H1 (cell line): ENCODE data around the gene SCCPDH. TPM values are rescaled to one million over a fixed set of nuclear protein-coding genes. Genes with fewer than 3 reads are reported as not detected.

Experiments used
- CTCF ChIA-PET: fragments of 300-600 bp; sonication (Branson Sonifier 250); formaldehyde crosslinking; loops from one replicate; lab custom pipeline; 2021; ENCODE audit not compliant: partially characterized antibody; lab: Charles Lee
- POLR2A ChIA-PET: fragments of 300-600 bp; sonication (Branson Sonifier 250); formaldehyde crosslinking; loops from one replicate; lab custom pipeline; 2021; ENCODE audit warnings: inconsistent platforms; ENCODE audit not compliant: partially characterized antibody; lab: Charles Lee
- DNase-seq, 2 experiments: peaks; one replicate each; pipeline versions ENCODE4 v3.0.0 to v3.0.0-alpha.2; 2010 to 2022; ENCODE audit warnings: low spot score in 2 of 2, low read depth in 1 of 2, mixed read lengths in 1 of 2
- FAIRE-seq: peaks from 2 replicates; lab custom pipeline; 2011; peaks lifted over from hg19 to GRCh38; lab: Jason Lieb, UNC
- H2AFZ ChIP-seq: 2 replicates; pipeline ENCODE4 v1.8.1; 2012; ENCODE audit warnings: low read length, inconsistent platforms
- H2AK5ac ChIP-seq: 2 replicates; pipeline ENCODE4 v1.6.1; 2013; ENCODE audit warnings: low read depth, low read length
- H2BK120ac ChIP-seq: replicated peaks from 2 replicates; pipeline ENCODE3; 2013; ENCODE audit warnings: low read depth, low read length, inconsistent platforms
- H2BK12ac ChIP-seq: 2 replicates; pipeline ENCODE4 v1.6.1; 2013; ENCODE audit warnings: low read depth, low read length
- H2BK15ac ChIP-seq: 2 replicates; pipeline ENCODE4 v1.6.1; 2013; ENCODE audit warnings: low read length
- H2BK20ac ChIP-seq: 2 replicates; pipeline ENCODE4 v1.6.1; 2013; ENCODE audit warnings: low read length
- H2BK5ac ChIP-seq: 2 replicates; pipeline ENCODE4 v1.6.1; 2013; ENCODE audit warnings: low read depth, low read length
- H3K14ac ChIP-seq: 2 replicates; pipeline ENCODE4 v1.6.1; 2013; ENCODE audit warnings: inconsistent platforms; ENCODE audit not compliant: insufficient read length
- H3K18ac ChIP-seq: 2 replicates; pipeline ENCODE4 v1.6.1; 2013; ENCODE audit warnings: low read length; ENCODE audit errors: extremely low read depth
- H3K23ac ChIP-seq: 2 replicates; pipeline ENCODE4 v1.6.1; 2013; ENCODE audit warnings: inconsistent platforms; ENCODE audit not compliant: insufficient read length
- H3K23me2 ChIP-seq: 2 replicates; pipeline ENCODE4 v1.6.1; 2013; ENCODE audit warnings: low read depth, low read length
- H3K27ac ChIP-seq: 2 replicates; pipeline ENCODE4 v1.6.1; 2011; ENCODE audit warnings: low read depth, low read length, inconsistent platforms
- H3K27me3 ChIP-seq, 4 experiments: replicated peaks in 1 of 4; 1 replicate in 1 of 4; 2 replicates in 3 of 4; pipeline versions ENCODE4 v1.6.1 to v1.8.1; 2011 to 2013; ENCODE audit warnings: low read length in 3 of 4, mild to moderate bottlenecking in 3 of 4, inconsistent platforms in 2 of 4, mixed read lengths in 2 of 4, moderate library complexity in 1 of 4; ENCODE audit not compliant: control insufficient read depth in 3 of 4, insufficient read depth in 3 of 4; ENCODE audit errors: extremely low read depth in 1 of 4
- H3K36me3 ChIP-seq, 4 experiments: 2 replicates each; pipeline versions ENCODE4 v1.6.1 to v1.8.1; 2011 to 2013; ENCODE audit warnings: mild to moderate bottlenecking in 4 of 4, low read length in 3 of 4, moderate library complexity in 2 of 4, control low read depth in 1 of 4, inconsistent platforms in 1 of 4; ENCODE audit not compliant: insufficient read depth in 4 of 4, control insufficient read depth in 2 of 4
- H3K4ac ChIP-seq: replicated peaks from 2 replicates; pipeline ENCODE3; 2013; ENCODE audit warnings: low read length, low read depth, mixed read lengths, inconsistent platforms; ENCODE audit not compliant: insufficient read length
- H3K4me1 ChIP-seq, 4 experiments: replicated peaks in 1 of 4; 1 replicate in 1 of 4; 2 replicates in 3 of 4; pipeline versions ENCODE4 v1.6.1 to v1.8.1; 2011 to 2013; ENCODE audit warnings: low read length in 3 of 4, inconsistent platforms in 2 of 4, mixed read lengths in 1 of 4; ENCODE audit not compliant: insufficient read depth in 4 of 4, control insufficient read depth in 3 of 4
- H3K4me2 ChIP-seq, 2 experiments: 2 replicates each; pipeline versions ENCODE4 v1.6.1 to v1.8.1; 2011 to 2013; ENCODE audit warnings: low read depth in 2 of 2, low read length in 2 of 2, control low read depth in 1 of 2, inconsistent platforms in 1 of 2, mild to moderate bottlenecking in 1 of 2; ENCODE audit not compliant: insufficient read depth in 1 of 2
- H3K4me3 ChIP-seq, 4 experiments: fragments of 200-600, 300-600 bp in 1 of 4; sonication (generic), shearing (Covaris generic), sonication (Bioruptor Twin) in 1 of 4; 2 replicates each; pipeline versions ENCODE4 v1.5.1 to v1.8.1; 2011 to 2016; ENCODE audit warnings: low read length in 4 of 4, low read depth in 3 of 4, control low read depth in 2 of 4, inconsistent platforms in 2 of 4, mild to moderate bottlenecking in 2 of 4, mixed read lengths in 1 of 4, moderate library complexity in 1 of 4; ENCODE audit not compliant: insufficient read depth in 2 of 4; ENCODE audit errors: extremely low read depth in 1 of 4
- H3K56ac ChIP-seq: replicated peaks from 2 replicates; pipeline ENCODE3; 2013; ENCODE audit warnings: low read depth, mild to moderate bottlenecking, mixed read lengths, low read length, inconsistent platforms; ENCODE audit not compliant: insufficient read length
- H3K79me1 ChIP-seq: 2 replicates; pipeline ENCODE4 v1.6.1; 2013; ENCODE audit warnings: low read depth, low read length, control low read depth
- H3K79me2 ChIP-seq, 2 experiments: 2 replicates each; pipeline versions ENCODE4 v1.6.1 to v1.8.1; 2012 to 2013; ENCODE audit warnings: low read length in 2 of 2, mild to moderate bottlenecking in 2 of 2, inconsistent platforms in 1 of 2; ENCODE audit not compliant: insufficient read depth in 2 of 2, control insufficient read depth in 1 of 2
- H3K9ac ChIP-seq, 4 experiments: replicated peaks in 1 of 4; 1 replicate in 1 of 4; 2 replicates in 3 of 4; pipeline versions ENCODE4 v1.6.1 to v1.8.1; 2011 to 2013; ENCODE audit warnings: low read depth in 3 of 4, low read length in 3 of 4, control low read depth in 2 of 4, mild to moderate bottlenecking in 2 of 4, moderate library complexity in 2 of 4, inconsistent platforms in 1 of 4; ENCODE audit errors: extremely low read depth in 1 of 4
- H3K9me3 ChIP-seq, 2 experiments: 2 replicates each; pipeline versions ENCODE4 v1.6.1 to v1.8.1; 2012 to 2013; ENCODE audit warnings: mild to moderate bottlenecking in 2 of 2, moderate library complexity in 2 of 2, control low read depth in 1 of 2, inconsistent platforms in 1 of 2, low read depth in 1 of 2, low read length in 1 of 2, mixed read lengths in 1 of 2; ENCODE audit not compliant: insufficient read depth in 2 of 2
- H4K20me1 ChIP-seq, 2 experiments: replicated peaks in 1 of 2; 2 replicates each; pipeline versions ENCODE3 to v1.8.1; 2011 to 2013; ENCODE audit warnings: inconsistent platforms in 2 of 2, low read length in 2 of 2, mild to moderate bottlenecking in 1 of 2; ENCODE audit not compliant: insufficient read depth in 2 of 2, control insufficient read depth in 1 of 2
- H4K5ac ChIP-seq: 2 replicates; pipeline ENCODE4 v1.6.1; 2013; ENCODE audit warnings: low read length, low read depth, mixed read lengths, inconsistent platforms; ENCODE audit not compliant: insufficient read length
- H4K8ac ChIP-seq: 2 replicates; pipeline ENCODE4 v1.8.0; 2013; ENCODE audit warnings: mild to moderate bottlenecking, moderate library complexity, low read length, inconsistent platforms; ENCODE audit not compliant: insufficient read depth; ENCODE audit errors: extremely low read depth
- H4K91ac ChIP-seq: replicated peaks from 2 replicates; pipeline ENCODE3; 2013; ENCODE audit warnings: low read length, mixed read lengths, inconsistent platforms; ENCODE audit not compliant: insufficient read length
- SUZ12 ChIP-seq: fragments of 200-600 bp; sonication (generic); IDR thresholded peaks from 2 replicates; pipeline ENCODE4 v1.6.1; 2012; ENCODE audit warnings: mild to moderate bottlenecking, inconsistent platforms, low read length, moderate library complexity, mixed read lengths
- WGBS, 2 experiments: shearing (Covaris generic) in 1 of 2; methylation state at CpG; one replicate each; pipeline versions ENCODE4 v1.1.6 to v1.1.7; 2013 to 2015; ENCODE audit warnings: low lambda C conversion rate in 2 of 2, mixed read lengths in 2 of 2, inconsistent platforms in 1 of 2, low coverage in 1 of 2, missing lambda C conversion rate in 1 of 2; ENCODE audit not compliant: insufficient replicate concordance in 2 of 2, insufficient coverage in 1 of 2, insufficient read length in 1 of 2; ENCODE audit errors: extremely low coverage in 1 of 2, missing lambda C conversion rate in 1 of 2; 5-methylcytosine and 5-hydroxymethylcytosine counted together
- polyA plus RNA-seq, 7 experiments: library from polyadenylated mRNA; depleted of rRNA in 3 of 7; stranded (reverse) in 5 of 7; unstranded in 2 of 7; fragments of >200 nt in 5 of 7; fragments of 200-250 nt in 2 of 7; gene quantifications; 1 replicate in 5 of 7; 2 replicates in 1 of 7; 4 replicates in 1 of 7; pipeline versions ENCODE4 v1.2.1 to v1.2.3, GENCODE V29; 2011 to 2013; ENCODE audit warnings: missing spikeins in 2 of 7, mixed read lengths in 2 of 7
- total RNA-seq: library from RNA; stranded (reverse); fragmentation: NEBNext Ultra II Directional; extraction: Animal tissue kit (Norgen Biotek cat#: 25700); gene quantifications from 2 replicates; pipeline ENCODE4 v1.2.1, GENCODE V29; 2021

Gene SCCPDH
- total and polyA plus RNA-seq, 2 of the 8 experiments (the other 6 are each of a cell fraction or from before 2014, with no cell fraction given), result 9.5 to 17.0 TPM

DNA sequence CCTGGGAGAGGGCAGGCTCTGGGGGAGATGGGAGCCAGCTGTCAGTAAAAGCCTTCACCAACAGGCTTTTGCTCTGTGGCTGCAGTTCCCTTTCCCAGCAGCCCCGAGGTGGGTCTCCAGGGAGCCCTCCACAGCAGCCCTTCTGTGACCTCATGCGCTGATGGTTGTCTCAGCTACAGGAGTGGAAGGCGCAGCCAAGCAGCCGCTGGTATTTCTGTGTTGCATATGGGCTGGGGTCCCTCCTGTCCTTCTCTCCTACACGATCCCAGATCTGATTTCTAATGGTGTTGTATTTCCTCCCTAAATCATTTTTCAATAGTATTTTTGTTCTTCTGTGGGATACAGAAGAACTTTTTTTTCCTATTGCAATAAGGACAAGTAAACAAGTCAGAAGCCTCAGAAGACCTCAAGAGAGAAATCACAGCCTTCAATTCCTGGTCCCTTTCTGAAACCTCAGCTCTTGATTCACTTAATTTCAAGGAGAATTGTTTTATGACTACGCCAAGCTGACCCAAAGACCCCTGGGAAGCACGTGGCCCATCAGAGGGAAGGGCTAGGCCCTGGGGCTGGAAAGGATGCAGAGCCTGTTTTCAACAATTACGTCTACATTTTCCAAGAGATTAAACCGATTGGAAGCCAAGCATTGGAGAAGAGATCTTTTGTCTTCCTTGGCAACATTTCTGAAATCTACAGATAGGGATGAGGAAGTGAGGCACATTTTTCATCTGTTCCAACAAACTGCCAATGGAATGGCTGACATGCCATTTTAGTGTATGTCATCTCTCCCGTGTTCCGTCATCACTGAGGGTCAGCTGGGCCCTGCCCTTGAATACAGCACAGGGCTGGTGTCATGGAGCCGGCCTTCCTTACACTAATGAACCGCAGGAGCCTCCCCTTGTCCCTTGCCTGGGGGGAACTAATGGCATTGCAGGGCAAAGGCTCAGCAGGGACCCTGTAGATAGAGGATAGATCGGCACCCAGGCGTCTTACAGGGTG is 42.0 kb upstream of the SCCPDH start:
- no peaks in the 10 kb centered on the region for H3K23me2 ChIP-seq
- no peak overlapping the region for H2BK120ac ChIP-seq
- H3K79me1 ChIP-seq, result no peaks in the 10 kb centered on the region
- H3K79me2 ChIP-seq, result no peaks in the 10 kb centered on the region
- no peaks in the 10 kb centered on the region for H4K20me1 ChIP-seq
- H3K18ac ChIP-seq, result no peak overlapping the region
- no peak overlapping the region for H3K56ac ChIP-seq
- H2BK20ac ChIP-seq, result no peak overlapping the region
- H2BK5ac ChIP-seq, result no peak overlapping the region
- H3K36me3 ChIP-seq, result no peaks in the 10 kb centered on the region
- H3K4me1 ChIP-seq, result no peaks in the 10 kb centered on the region
- no peak for TF ChIP-seq SUZ12
- TF ChIP-seq, all 59 proteins: peak for 0
- ChIA-PET CTCF (interaction anchor here (1.2 to 9.7 kb wide), 3 partner anchors 11 to 29 kb away, joined by 4 to 66 read pairs (median 4); no protein-coding TSS in a partner anchor), POLR2A (no interaction called here)
- H3K27ac ChIP-seq, result no peak overlapping the region
- no peak overlapping the region for H2BK12ac ChIP-seq
- H2BK15ac ChIP-seq, result no peak overlapping the region
- no peaks in the 10 kb centered on the region for H3K9me3 ChIP-seq
- H2AFZ ChIP-seq, result no peak overlapping the region
- no peak overlapping the region for H4K5ac ChIP-seq
- H3K4me2 ChIP-seq, result no peak overlapping the region
- no peak overlapping the region for H3K14ac ChIP-seq
- DNase-seq (no peak), FAIRE-seq (no peak)
- H4K91ac ChIP-seq, result no peak overlapping the region
- no peak overlapping the region for H3K9ac ChIP-seq
- H4K8ac ChIP-seq, result no peak overlapping the region
- 91% methylated on average over 15 of the region's 15 CpGs; no CpG with 5 or more reads in 1 of the 2 experiments for WGBS, 2 experiments
- H3K4me3 ChIP-seq, result no peak overlapping the region
- H3K4ac ChIP-seq, result no peak overlapping the region
- H2AK5ac ChIP-seq, result no peak overlapping the region
- no peak overlapping the region for H3K23ac ChIP-seq
- no peaks in the 10 kb centered on the region for H3K27me3 ChIP-seq
